Nephron (organoid): ENCODE data around the gene IKZF1.

ENCODE experiments used
- H3K27ac Mint-ChIP-seq, 3 experiments: 2 replicates each; pipeline ENCODE4 v1.8.0; 2020; ENCODE audit warnings: mixed read lengths in 3 of 3, mild to moderate bottlenecking in 2 of 3, moderate library complexity in 1 of 3
- H3K27me3 Mint-ChIP-seq: 2 replicates; pipeline ENCODE4 v1.8.0; 2021; ENCODE audit warnings: low read depth, mild to moderate bottlenecking, moderate library complexity, mixed read lengths
- H3K36me3 Mint-ChIP-seq: 2 replicates; pipeline ENCODE4 v1.8.0; 2020; ENCODE audit warnings: low read depth, mixed read lengths
- H3K4me1 Mint-ChIP-seq: 2 replicates; pipeline ENCODE4 v1.8.0; 2020; ENCODE audit warnings: mixed read lengths
- H3K4me3 Mint-ChIP-seq, 3 experiments: 2 replicates each; pipeline ENCODE4 v1.8.0; 2020; ENCODE audit warnings: mild to moderate bottlenecking in 3 of 3, mixed read lengths in 3 of 3, moderate library complexity in 2 of 3
- H3K9me3 Mint-ChIP-seq: 2 replicates; pipeline ENCODE4 v1.8.0; 2020; ENCODE audit warnings: mixed read lengths
- TF ChIP-seq, protein P1 (sequence below), 3 experiments: fragments of 200-600 bp; sonication (generic); IDR thresholded peaks; one replicate each; pipeline ENCODE4 v1.5.0; 2021; ENCODE audit warnings: antibody characterized with exemption in 3 of 3; ENCODE audit not compliant: unreplicated experiment in 3 of 3

IKZF1 gene

DNA sequence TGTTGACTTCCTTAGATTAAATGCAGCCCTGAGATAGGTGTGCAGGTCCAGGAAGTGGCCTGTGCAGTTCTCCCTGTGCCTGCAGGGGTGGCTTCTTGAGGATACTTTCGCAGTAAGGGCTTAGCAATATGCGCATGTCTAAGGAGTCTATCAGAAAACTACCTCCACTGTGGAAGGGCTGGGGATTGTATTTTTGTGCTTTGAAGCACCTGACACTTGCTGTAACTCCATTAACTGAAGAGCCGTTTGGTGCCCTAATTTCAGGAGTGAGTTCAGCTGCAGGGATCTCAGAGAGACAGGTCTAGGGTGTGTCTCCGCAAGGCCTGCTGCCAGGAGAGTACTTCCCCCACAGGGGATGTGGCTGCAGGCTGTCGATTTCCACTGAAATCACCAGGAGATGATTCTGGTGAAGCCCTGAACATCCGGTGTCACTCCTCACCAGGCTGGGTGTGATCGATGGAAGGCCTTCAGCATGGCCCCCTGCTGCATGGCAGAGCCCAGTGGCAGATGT, 35.5 kb downstream of the IKZF1 start:
- no peaks in the 10 kb centered on the region for H3K9me3 Mint-ChIP-seq
- TF ChIP-seq, protein P1, sequence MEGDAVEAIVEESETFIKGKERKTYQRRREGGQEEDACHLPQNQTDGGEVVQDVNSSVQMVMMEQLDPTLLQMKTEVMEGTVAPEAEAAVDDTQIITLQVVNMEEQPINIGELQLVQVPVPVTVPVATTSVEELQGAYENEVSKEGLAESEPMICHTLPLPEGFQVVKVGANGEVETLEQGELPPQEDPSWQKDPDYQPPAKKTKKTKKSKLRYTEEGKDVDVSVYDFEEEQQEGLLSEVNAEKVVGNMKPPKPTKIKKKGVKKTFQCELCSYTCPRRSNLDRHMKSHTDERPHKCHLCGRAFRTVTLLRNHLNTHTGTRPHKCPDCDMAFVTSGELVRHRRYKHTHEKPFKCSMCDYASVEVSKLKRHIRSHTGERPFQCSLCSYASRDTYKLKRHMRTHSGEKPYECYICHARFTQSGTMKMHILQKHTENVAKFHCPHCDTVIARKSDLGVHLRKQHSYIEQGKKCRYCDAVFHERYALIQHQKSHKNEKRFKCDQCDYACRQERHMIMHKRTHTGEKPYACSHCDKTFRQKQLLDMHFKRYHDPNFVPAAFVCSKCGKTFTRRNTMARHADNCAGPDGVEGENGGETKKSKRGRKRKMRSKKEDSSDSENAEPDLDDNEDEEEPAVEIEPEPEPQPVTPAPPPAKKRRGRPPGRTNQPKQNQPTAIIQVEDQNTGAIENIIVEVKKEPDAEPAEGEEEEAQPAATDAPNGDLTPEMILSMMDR (IDR thresholded peaks at IDR 0.05; ENCODE audit: unreplicated experiment in 3 of 3) = no peak

DNA sequence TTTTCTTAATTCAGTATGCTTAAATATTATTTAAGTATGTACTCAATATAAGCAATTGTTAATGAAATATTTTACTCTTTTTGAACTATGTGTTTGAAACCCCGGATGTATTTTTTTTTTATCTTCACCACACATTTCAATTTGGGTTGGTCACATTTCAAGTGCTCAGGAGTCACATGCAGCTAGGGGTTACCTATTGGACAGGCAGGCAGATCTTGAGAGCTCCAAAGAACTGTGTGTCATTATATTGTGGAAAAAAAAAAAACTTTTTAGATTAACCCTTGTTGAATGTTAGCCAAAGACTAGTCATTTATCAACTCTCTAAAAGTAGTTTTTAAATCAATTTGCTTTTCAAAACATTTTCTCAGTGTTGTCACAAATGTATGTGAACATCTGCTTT, 37.2 kb downstream of the IKZF1 start:
- H3K27ac Mint-ChIP-seq = no peak overlapping the region
- peaks cover 3% of the 10 kb centered on the region for H3K27me3 Mint-ChIP-seq
- no peaks in the 10 kb centered on the region for H3K9me3 Mint-ChIP-seq
- no peaks in the 10 kb centered on the region for H3K36me3 Mint-ChIP-seq
- H3K4me3 Mint-ChIP-seq = no peak overlapping the region
- H3K4me1 Mint-ChIP-seq = no peaks in the 10 kb centered on the region
- TF ChIP-seq, protein P1 (IDR thresholded peaks at IDR 0.05; ENCODE audit: unreplicated experiment in 3 of 3) = no peak

More for the DNA sequence above, 35.5 kb downstream of the IKZF1 start:
- no peak overlapping the region for H3K27ac Mint-ChIP-seq
- H3K4me1 Mint-ChIP-seq = no peaks in the 10 kb centered on the region
- H3K27me3 Mint-ChIP-seq = peaks cover 5% of the 10 kb centered on the region
- no peak overlapping the region for H3K4me3 Mint-ChIP-seq
- no peaks in the 10 kb centered on the region for H3K36me3 Mint-ChIP-seq

DNA sequence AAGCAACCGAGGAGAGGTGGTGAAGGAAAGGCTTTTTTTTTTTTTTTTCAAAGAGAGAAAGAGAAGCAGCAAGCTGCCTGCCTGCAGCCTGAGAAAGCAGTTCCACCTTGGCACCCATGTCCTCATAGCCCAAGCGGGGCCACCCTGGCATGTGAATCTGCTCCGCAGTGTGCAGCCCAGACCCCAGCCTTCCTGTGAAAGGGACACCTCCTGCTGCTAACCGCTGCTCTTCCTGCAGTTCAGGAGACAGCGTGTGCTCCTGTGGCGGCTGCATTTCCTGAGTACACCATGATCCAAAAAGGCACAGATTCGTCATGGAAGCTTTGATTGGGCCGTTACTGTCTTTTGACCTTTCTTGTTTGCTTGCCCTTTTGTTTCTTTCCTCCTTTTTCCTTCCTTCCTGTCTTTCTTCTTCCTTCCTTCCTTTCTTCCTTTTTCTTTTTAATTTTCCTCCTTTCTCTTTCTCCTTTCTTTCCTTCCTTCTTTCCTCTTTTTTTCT, 38.1 kb downstream of the IKZF1 start:
- TF ChIP-seq, protein P1 (IDR thresholded peaks at IDR 0.05; ENCODE audit: unreplicated experiment in 3 of 3) = no peak
- H3K4me3 Mint-ChIP-seq = no peak overlapping the region
- no peaks in the 10 kb centered on the region for H3K4me1 Mint-ChIP-seq
- peaks cover 1% of the 10 kb centered on the region for H3K27me3 Mint-ChIP-seq
- no peak overlapping the region for H3K27ac Mint-ChIP-seq
- no peaks in the 10 kb centered on the region for H3K36me3 Mint-ChIP-seq
- no peaks in the 10 kb centered on the region for H3K9me3 Mint-ChIP-seq

DNA sequence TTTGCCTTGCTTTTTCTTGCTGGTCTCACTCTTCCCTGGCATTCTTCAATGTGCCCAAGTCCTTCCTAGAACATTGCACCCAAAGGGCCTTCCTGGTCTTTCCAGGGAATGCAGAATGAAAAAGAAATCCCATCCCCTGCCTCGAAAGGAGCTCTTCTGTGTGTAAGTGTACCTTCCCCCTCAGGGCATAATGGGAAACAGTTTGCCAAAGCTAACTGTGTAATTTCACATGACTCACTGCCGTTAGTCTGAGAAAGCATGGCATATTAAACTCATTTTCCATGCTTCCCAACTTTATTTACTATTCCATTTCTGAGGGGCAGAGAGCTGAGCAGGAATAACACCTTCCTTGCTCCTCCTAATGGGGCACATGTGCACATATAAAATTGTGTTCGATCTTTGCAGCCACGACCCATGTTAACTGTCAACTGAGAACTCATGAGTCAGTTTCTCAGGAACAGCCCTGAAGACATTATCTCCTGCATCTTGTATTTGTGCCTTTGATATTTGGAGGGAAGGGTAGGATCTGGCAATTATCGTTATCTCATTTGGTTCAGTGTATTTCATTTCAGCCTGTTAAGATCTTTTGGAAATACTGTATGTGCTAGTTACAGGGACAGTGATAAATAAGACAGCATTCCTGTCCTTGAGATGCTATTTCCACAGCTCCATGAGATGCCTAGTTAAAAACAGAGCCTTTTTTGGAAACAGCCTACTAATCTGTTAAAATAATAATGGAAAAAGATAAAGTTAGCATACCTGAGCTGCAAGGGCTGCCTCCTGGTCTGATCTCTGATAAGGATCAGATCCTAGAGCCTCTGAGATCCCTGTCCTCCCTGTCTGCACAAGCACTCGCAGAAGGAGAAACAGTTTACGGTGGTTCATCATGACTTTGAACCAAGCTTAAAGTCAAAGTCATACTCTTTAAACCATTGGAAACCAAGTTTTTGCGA, 42.3 kb downstream of the IKZF1 start:
- Mint-ChIP-seq H3K27me3 (peaks cover 4% of the 10 kb centered on the region), H3K4me3 (no peak overlapping the region), H3K36me3 (no peaks in the 10 kb centered on the region), H3K9me3 (no peaks in the 10 kb centered on the region), H3K27ac (no peak overlapping the region), H3K4me1 (no peaks in the 10 kb centered on the region)
- TF ChIP-seq, protein P1 (IDR thresholded peaks at IDR 0.05; ENCODE audit: unreplicated experiment in 3 of 3) = no peak

DNA sequence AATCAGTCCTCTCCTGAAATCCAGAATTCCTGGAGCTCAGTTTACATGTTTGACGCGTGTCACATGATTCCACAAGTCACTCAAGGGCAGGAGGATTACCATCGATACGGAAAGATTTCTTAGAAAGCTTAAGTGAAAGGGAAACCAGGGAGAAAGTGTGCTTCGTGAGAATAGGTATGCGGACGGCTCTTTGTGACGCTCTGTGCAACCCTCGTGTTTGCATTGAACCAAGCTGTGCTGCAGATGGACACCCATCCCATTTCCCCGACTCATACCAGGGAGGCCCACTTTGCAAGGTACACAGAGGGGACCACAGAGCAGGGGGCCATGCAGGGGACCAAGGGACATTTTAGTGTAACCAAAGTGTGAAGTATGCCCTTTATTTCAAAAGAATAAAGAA, 43.2 kb downstream of the IKZF1 start:
- TF ChIP-seq, protein P1 (IDR thresholded peaks at IDR 0.05; ENCODE audit: unreplicated experiment in 3 of 3) = no peak
- Mint-ChIP-seq H3K27me3 (peaks cover 4% of the 10 kb centered on the region), H3K27ac (no peak overlapping the region), H3K36me3 (no peaks in the 10 kb centered on the region), H3K9me3 (no peaks in the 10 kb centered on the region), H3K4me1 (no peaks in the 10 kb centered on the region), H3K4me3 (no peak overlapping the region)
